Bronchial epithelial cell (primary cell): ENCODE results near the gene ZNF354B. TPM values are rescaled to one million over a fixed set of nuclear protein-coding genes. Genes with fewer than 3 reads are reported as not detected.
"Not testable (repeated sequence)": the region's sequence is repeated elsewhere in the genome, so short reads cannot be mapped to it uniquely, and the experiment has no call there.

ENCODE experiments used
- DNase-seq: peaks from one replicate; pipeline ENCODE4 v3.0.0-alpha.2; 2010; ENCODE audit warnings: low read depth
- FAIRE-seq: peaks from 2 replicates; lab custom pipeline; 2011; peaks lifted over from hg19 to GRCh38; lab: Jason Lieb, UNC
- H3K27me3 ChIP-seq: 2 replicates; pipeline ENCODE4 v1.5.1; 2011; ENCODE audit warnings: low read length; ENCODE audit not compliant: control insufficient read depth, insufficient read depth
- H3K36me3 ChIP-seq: 2 replicates; pipeline ENCODE4 v1.5.1; 2011; ENCODE audit warnings: low read length; ENCODE audit not compliant: control insufficient read depth, insufficient read depth
- H3K4me3 ChIP-seq: 2 replicates; pipeline ENCODE4 v1.5.1; 2011; ENCODE audit warnings: mild to moderate bottlenecking, low read depth, low read length, control low read depth
- total RNA-seq: library from RNA; depleted of rRNA; stranded (reverse); fragments of >200 nt; gene quantifications from 2 replicates; pipeline ENCODE4 v1.2.1, GENCODE V29; 2014
- TF ChIP-seq, protein P1 (sequence below): IDR thresholded peaks from 2 replicates; pipeline ENCODE4 v1.5.1; 2011; ENCODE audit warnings: mild to moderate bottlenecking, moderate library complexity, low read length, control low read depth, inconsistent platforms; ENCODE audit not compliant: insufficient read depth, severe bottlenecking

Gene ZNF354B
- total RNA-seq, 1 donor from 2014 or later: 9.5 TPM

DNA sequence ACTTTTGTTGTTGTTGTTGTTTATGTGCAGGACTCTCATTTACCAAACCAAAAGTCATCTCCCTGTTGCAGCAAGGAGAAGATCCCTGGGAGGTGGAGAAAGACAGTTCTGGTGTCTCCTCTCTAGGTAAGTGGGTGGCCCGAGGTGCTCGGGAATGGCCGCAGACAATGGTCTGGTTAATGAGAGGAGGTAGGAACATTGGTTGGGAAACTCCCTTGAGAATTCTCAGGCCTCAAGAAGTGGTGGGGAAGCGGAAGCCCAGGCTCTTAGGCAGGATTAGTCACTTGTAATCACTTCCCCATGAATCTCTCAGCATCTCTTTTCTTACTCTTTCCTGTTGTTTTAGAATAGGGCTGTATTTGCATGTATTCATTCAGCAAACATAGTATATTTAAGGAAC lies 7.2 kb downstream of the ZNF354B start:
- Histone ChIP-seq H3K36me3 (peaks cover 20% of the 10 kb centered on the region), H3K4me3 (no peak overlapping the region), H3K27me3 (no peaks in the 10 kb centered on the region)
- DNase-seq (no peak), FAIRE-seq (no peak)
- TF ChIP-seq, protein P1, sequence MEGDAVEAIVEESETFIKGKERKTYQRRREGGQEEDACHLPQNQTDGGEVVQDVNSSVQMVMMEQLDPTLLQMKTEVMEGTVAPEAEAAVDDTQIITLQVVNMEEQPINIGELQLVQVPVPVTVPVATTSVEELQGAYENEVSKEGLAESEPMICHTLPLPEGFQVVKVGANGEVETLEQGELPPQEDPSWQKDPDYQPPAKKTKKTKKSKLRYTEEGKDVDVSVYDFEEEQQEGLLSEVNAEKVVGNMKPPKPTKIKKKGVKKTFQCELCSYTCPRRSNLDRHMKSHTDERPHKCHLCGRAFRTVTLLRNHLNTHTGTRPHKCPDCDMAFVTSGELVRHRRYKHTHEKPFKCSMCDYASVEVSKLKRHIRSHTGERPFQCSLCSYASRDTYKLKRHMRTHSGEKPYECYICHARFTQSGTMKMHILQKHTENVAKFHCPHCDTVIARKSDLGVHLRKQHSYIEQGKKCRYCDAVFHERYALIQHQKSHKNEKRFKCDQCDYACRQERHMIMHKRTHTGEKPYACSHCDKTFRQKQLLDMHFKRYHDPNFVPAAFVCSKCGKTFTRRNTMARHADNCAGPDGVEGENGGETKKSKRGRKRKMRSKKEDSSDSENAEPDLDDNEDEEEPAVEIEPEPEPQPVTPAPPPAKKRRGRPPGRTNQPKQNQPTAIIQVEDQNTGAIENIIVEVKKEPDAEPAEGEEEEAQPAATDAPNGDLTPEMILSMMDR: no peak

DNA sequence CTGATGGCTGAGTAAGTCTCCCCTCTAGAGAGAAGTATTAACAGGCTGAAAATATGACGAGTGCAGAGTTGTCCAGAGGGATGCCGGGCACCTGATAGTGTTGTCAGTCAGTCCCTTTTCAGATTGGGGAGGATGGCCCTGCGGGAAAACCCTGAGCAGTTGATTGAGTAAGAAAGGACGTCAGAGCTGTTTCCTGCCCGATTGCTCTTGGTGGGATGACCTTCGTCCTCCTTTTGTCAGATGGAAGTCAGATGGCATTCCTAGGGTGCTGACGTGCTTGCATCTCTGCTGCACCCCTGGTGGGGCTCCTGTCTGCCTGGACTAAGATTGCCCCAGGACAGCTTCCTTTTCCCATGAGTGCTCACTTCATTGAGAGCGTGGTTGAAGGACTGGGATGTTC lies 9.8 kb downstream of the ZNF354B start:
- H3K36me3 ChIP-seq: peaks cover 19% of the 10 kb centered on the region
- TF ChIP-seq, protein P1: no peak

DNA sequence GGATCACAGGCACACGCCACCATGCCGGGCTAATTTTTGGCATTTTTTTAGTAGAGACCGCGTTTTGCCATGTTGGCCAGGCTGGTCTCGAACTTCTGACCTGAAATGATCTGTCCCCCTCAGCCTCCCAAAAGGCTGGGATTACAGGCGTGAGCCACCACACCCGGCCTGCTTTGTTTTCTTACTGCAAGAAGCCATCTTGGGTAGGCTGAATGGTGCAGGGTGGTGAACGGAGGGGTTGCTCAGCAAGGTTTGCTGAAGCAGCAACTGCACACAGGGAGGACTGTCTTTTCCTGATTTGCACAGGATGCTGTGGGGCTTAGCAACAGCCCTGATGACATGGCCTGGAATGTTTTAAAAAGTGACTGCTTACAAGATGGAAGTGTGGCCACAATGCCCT lies 10.7 kb downstream of the ZNF354B start:
- FAIRE-seq (no peak), DNase-seq (no peak)
- H3K27me3 ChIP-seq: no peaks in the 10 kb centered on the region
- H3K36me3 ChIP-seq: peaks cover 21% of the 10 kb centered on the region
- H3K4me3 ChIP-seq: no peak overlapping the region
- TF ChIP-seq, protein P1: no peak

More for the DNA sequence above, 9.8 kb downstream of the ZNF354B start:
- H3K4me3 ChIP-seq: no peak overlapping the region
- DNase-seq (no peak), FAIRE-seq (no peak)
- H3K27me3 ChIP-seq: no peaks in the 10 kb centered on the region

DNA sequence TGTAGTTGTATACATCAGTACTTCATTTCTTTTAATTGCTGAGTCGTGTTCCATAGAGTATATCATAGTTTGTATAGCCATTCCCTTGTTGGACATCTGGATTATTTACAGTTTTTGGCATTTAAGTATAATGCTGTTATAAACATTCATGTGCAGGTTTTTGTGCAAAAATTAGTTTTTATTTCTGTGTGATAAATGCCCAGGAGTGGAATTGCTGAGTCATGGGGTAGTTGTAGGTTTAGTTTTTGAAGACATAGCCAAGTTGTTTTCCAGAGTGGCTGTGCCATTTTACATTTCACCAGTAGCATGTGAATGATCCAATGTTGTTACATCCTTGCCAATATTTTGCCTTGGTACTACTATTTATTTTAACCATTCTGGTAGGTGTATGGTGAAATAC lies 12.5 kb downstream of the ZNF354B start:
- TF ChIP-seq, protein P1: no peak
- no peak overlapping the region for H3K4me3 ChIP-seq
- H3K36me3 ChIP-seq: peaks cover 22% of the 10 kb centered on the region
- no peaks in the 10 kb centered on the region for H3K27me3 ChIP-seq
- no peak for DNase-seq
- no peak for FAIRE-seq

DNA sequence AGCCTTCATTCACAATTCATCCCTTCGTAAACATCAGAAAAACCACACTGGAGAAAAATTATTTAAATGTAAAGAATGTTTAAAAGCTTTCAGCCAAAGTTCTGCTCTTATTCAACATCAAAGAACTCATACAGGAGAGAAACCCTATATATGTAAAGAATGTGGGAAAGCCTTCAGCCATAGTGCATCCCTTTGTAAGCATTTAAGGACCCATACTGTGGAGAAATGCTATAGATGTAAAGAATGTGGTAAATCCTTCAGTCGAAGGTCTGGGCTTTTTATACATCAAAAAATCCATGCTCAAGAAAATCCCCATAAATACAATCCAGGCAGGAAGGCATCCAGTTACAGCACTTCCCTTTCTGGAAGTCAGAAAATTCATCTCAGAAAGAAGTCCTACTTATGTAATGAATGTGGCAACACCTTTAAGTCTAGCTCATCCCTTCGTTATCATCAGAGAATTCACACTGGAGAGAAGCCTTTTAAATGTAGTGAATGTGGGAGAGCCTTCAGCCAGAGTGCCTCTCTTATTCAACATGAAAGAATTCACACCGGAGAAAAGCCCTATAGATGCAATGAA lies 23.5 kb downstream of the ZNF354B start:
- not testable (repeated sequence) for H3K4me3 ChIP-seq, H3K36me3 ChIP-seq, H3K27me3 ChIP-seq, DNase-seq
- peak; percentile 86 for FAIRE-seq

DNA sequence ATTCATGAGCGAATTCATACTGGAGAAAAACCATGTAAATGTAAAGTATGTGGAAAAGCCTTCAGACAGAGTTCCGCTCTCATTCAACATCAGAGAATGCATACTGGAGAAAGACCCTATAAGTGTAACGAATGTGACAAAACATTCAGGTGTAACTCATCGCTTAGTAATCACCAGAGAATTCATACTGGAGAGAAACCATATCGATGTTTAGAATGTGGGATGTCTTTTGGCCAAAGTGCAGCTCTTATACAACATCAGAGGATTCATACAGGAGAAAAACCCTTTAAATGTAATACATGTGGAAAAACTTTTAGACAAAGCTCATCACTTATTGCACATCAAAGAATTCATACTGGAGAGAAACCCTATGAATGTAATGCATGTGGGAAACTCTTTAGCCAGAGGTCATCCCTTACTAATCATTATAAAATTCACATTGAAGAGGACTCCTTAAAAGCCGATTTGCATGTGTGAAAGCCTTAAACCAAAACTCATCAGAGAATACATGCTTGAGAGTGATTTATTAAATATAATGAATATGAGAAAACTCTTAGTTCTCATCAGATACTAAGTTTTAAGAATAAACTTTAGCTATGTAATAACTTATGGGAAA lies 24.2 kb downstream of the ZNF354B start:
- TF ChIP-seq, protein P1: no peak
- Histone ChIP-seq H3K36me3 (peaks cover 3% of the 10 kb centered on the region), H3K4me3 (no peak overlapping the region), H3K27me3 (no peaks in the 10 kb centered on the region)
- FAIRE-seq (no peak), DNase-seq (no peak)
